GM08714 (cell line): Measurements from ENCODE around the gene RPUSD3.
A peak's percentile ranks its signal among the peaks of the same experiment; 100 is the strongest.

ENCODE experiments used
- H3K4me3 ChIP-seq: fragments of 200-500 bp; sonication (Bioruptor generic); 2 replicates; pipeline ENCODE4 v1.5.1; 2014; ENCODE audit warnings: mild to moderate bottlenecking, low read length, inconsistent platforms
- ZNF274 ChIP-seq: IDR thresholded peaks from 2 replicates; pipeline ENCODE4 v1.6.1; 2012; ENCODE audit warnings: mild to moderate bottlenecking, low read depth, low read length

Gene RPUSD3

DNA sequence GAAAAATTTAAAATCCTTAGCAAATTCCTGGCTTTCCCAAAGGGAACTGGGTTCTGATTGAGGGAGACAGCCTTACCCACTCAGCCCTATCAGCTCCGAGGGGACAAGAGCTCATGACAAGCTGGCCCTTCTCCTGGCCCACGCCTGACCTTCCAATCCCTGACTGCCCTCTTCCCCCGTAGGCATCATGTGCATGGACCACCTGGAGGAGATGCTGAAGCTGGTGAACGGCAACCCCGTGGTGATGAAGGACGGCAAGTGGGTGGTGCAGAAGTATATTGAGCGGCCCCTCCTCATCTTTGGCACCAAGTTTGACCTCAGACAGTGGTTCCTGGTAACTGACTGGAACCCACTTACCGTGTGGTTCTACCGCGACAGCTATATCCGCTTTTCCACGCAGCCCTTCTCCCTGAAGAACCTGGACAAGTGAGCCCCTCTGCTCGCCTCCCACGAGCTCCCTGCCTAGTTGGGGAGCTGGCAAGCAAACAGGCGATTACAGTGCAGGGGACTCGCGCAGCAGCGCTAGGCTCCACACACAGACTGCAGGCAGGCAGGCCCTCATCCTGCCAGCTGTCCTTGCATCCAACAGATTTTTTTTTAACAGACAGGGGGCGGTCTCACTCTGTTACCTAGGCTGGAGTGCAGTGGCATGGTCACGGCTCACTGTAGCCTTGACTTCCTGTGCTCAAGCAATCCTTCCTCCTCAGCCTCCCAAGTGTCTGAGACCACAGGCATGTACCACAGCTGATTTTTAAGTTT, 16.8 kb downstream of the RPUSD3 start:
- no peak for TF ChIP-seq ZNF274
- no peak overlapping the region for H3K4me3 ChIP-seq

DNA sequence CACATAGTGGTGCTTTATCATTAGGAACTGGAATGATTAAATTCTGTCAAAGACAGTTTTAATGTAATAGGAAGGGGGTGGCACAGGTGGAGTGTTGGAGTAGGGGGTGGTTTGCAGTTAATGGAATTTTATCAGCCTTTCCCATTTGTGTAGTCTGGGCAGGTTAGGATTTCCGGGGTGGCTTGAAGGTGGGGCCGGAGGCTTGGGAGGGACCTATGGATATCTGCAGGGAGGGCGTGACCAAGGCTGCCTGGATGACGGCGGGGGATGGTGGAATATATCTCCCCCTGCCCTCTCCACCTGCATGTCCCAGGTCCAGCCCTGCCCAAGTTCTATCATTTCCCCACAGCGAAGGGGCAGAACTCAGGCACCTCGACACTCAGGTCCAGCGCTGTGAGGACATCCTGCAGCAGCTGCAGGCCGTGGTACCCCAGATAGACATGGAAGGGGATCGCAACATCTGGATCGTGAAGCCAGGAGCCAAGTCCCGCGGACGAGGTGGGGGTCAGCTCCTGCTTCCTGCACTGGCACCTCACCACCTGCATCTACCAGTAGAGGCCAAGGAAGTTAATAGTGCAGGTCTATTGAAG, 18.3 kb downstream of the RPUSD3 start:
- no peak overlapping the region for H3K4me3 ChIP-seq
- TF ChIP-seq ZNF274: no peak

- no peak for TF ChIP-seq ZNF274
Measured at GRCh38 chr3:9820946-9821345, 22.9 kb downstream of the RPUSD3 start.

GRCh38 chr3:9820543-9820942, 23.3 kb downstream of the RPUSD3 start:
- TF ChIP-seq ZNF274: no peak

More at GRCh38 chr3:9820946-9821345, 22.9 kb downstream of the RPUSD3 start:
- H3K4me3 ChIP-seq: no peak overlapping the region

DNA sequence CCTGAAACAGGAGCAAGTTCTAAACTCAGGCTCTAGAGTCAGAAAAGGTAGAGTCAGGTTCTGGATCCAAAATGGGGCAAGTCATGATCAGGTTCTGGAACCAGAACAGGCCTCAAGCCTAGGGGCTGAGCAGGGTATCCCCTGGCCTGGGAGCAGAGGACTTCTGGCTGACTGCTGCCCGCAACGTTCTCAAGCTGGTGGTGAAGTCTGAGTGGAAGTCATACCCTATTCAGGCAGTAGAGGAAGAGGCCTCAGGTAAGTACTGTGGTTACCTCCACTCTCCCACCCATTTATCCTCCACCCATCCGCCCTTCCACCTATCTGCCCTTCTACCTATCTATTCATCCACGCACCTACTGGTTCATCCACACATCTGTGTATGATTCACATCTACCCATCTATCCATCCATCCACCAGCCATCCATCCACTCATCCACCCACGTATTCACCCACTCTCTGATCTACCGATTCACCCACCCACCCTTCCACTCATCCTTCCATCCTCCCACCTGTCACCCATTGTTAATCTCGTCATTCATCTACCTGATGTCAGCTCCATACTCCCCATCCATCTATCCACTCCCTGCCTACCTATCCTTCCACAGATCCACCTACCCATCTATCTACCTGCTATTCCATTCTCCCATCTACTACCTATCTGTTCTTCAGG, 25.0 kb downstream of the RPUSD3 start:
- H3K4me3 ChIP-seq: no peak overlapping the region
- TF ChIP-seq ZNF274: no peak

More at GRCh38 chr3:9820543-9820942, 23.3 kb downstream of the RPUSD3 start:
- H3K4me3 ChIP-seq: no peak overlapping the region

DNA sequence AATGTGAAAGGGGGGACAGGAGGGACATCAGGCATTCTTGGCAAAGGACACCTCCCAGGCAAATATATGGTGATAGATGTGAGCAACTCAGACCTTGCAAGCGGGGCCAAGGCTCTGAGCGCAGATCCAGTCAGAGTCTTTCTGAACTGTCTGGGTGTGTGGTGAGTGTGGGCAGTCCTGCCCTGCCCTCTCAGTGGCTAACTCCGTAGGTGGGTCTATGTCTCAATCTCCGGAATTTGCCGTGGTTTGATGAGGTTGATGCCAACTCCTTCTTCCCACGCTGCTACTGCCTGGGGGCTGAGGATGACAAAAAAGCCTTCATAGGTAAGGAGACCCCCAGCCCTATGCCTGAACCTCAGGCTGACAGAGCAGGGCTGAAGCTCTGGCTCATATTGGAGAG, 26.4 kb downstream of the RPUSD3 start:
- no peak for TF ChIP-seq ZNF274
- no peak overlapping the region for H3K4me3 ChIP-seq

DNA sequence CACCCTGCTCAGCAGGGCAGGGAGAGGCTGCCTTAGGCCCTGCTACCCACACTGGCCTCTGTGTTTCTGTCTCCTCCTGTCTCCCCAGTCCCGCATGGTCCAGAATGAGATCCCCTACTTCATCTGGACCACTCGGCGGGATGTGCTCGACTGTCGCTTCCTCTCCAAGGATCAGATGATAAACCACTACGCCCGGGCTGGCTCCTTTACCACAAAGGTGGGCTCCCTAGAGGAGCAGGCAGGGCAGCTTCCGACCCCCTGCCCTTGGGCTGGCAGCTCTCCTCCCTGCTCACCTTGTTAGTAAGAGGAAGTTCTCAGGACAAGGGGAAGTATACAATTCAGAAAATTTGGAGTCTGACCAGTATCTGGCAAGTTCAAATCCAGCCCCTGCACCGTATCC, 27.8 kb downstream of the RPUSD3 start:
- no peak for TF ChIP-seq ZNF274
- no peak overlapping the region for H3K4me3 ChIP-seq

DNA sequence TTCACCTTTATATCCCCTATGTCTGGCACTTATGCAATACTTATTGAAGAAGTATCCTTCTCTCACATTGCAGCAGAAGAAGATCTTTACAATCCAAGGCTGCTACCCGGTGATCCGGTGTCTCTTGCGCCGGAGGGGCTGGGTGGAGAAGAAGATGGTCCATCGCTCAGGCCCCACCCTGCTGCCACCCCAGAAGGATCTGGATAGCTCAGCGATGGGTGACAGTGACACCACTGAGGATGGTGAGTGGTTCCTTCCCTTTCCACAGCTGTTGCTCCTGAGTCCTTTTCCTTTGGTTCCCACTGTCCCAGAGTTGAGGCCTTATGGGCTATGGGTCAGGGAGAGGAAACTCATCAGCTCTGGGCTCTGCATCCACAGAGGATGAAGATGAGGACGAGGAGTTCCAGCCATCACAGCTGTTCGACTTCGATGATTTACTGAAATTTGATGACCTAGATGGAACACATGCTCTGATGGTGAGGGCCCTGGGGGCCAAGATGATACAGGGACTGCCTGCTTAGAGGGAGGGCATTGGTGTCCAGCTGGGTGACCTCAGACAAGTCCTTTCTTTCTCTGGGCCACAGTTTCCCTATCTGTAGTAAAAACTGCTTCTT, 30.8 kb downstream of the RPUSD3 start:
- H3K4me3 ChIP-seq: no peak overlapping the region
- no peak for TF ChIP-seq ZNF274

GRCh38 chr3:9810846-9811245, 33.0 kb downstream of the RPUSD3 start:
- H3K4me3 ChIP-seq: no peak overlapping the region
- TF ChIP-seq ZNF274: no peak

DNA sequence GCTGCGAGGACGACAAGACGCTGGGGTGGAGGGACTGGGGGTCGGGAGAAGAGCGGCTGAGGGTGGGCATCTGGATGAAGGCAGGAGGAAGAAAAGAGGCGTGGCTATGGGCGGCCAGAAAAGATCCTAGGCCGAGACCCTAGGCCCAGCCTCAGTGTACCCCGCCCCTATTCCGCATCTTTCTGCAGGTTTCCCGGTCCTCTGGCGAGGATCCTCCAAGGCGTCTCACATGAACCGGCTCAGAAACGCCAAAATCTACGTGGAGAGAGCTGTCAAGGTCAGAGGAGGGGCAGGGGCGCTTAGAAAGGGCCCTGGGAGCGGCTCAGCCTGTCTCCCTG, 33.4 kb downstream of the RPUSD3 start:
- TF ChIP-seq ZNF274: no peak
- peak overlapping the region; percentile 24; the same call in 1 of the 2 replicates for H3K4me3 ChIP-seq

DNA sequence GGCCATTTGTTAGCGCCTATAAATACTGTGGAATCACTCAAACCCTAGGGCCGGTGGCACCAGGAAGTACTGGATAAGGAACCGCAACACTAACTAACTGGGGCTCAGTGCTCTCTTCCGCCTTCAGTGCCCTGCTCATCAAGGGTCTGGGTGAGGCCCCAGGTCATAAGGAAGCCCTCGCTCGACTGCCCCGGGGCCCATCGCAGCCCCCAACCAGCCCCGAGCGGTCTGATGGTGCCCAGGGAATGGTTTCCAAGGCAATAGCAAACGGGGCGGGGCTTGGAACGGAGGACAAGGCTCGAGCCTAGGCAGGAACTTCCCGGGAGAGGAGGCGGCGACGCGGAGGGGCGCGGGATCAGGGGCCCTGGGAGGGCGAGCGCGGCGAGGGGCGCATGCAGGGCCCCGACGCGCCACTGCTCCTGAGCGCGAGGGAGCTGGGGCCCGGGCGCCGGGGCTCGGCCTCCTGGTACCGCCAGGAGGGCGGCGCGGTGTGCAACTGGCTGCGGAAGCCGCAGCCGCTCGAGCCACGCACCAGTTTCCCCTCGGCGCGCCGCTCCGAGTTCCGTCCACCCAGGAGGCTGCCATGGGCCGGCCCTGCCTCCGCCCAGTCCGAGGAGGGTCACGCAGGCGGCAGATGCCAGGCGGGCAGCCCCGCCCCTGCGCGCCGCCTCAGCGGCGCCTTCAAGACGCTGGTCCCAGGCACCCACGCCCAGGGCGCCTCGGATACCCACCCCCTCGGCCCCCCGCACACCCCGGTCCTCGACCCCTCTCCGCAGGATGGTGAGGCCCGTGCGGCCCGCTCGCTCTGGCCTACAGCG, 34.0 kb downstream of the RPUSD3 start, which contains the start of gene TTLL3:
Gene TTLL3 (plus strand): TSS at position 648 of the 818 bp plus-strand sequence. CDS start 400 bp downstream, outside the sequence.
- H3K4me3 ChIP-seq: peak within 1 kb of the TSS; percentile 24; the same call in 1 of the 2 replicates
- no peak for TF ChIP-seq ZNF274

- H3K4me3 ChIP-seq: peak overlapping the region; percentile 24; the same call in 1 of the 2 replicates
- no peak for TF ChIP-seq ZNF274
Measured at GRCh38 chr3:9809239-9809614, 34.6 kb downstream of the RPUSD3 start.

DNA sequence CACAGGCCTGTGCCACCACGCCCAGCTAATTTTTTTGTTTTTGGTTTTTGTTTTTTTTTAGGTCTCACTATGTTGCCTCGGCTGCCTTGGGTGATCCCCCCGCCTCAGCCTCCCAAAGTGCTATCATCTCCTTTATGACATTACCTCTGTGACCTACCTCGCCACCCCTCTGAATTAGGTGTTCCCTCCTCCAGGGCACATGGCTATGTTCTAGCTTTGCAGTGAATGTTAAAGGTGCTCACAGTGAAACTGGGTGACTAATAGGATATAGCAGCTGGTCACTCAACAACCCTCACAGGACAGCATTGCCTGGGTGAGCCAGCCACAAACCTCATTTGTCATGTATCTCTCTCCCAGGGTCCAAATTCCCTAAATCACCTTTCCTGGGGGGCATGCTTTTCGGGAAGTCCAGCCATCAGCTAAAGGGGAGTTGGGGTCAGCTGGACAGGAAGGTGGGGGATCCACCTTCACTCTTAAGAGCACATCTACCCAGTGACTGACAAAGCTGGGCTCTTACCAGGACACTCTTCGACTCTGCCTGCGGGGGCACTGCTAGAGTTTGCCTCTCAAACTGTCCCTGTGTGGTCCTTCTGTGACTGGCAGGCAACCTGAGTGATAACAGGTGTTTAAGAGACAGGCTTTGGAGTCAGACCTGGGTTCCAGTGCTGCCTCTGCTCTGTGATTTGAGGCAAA, 35.3 kb downstream of the RPUSD3 start:
- H3K4me3 ChIP-seq: no peak overlapping the region
- TF ChIP-seq ZNF274: no peak

GRCh38 chr3:9807981-9808344, 35.8 kb downstream of the RPUSD3 start:
- no peak overlapping the region for H3K4me3 ChIP-seq
- no peak for TF ChIP-seq ZNF274
